ENCODE measurements around the gene DENND5A.
"Not testable (repeated sequence)": the region's sequence is repeated elsewhere in the genome, so short reads cannot be mapped to it uniquely, and the experiment has no call there.

DENND5A gene

DNA sequence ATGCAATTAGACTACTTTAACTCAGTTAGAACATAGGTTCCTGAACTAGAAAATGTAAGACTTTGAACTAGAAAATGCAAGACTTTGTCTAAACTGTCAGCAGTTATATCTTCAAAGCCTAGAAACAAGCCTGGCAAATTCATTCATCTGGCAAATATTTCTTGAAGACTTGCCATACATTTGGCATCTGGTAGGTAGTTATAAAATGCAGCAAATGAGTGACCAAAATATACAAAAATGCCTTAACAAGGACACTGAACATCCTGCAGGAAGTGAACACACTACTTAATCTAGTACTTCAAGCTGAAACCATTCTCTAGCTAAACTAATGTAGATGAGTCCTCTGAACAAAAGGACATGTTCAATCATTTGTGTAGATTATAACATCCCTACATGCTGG is 89.0 kb downstream of the DENND5A start:
- no peak for DNase-seq (ENCODE audit: low read depth in 2 of 2)

DNA sequence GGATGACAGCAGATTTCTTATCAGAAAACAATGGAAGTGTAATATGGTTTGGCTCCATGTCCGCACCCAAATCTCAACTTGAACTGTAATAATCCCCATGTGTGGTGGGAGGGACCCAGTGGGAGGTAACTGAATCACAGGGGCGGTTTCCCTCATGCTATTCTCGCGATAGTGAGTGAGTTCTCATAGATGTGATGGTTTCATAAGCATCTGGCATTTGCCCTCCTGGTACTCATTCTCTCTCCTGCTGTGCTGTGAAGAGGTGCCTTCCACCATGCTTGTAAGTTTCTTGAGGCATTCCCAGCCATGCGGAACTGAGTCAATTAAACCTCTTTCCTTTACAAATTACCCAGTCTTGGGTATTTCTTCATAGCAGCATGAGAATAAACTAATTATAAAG is 92.8 kb downstream of the DENND5A start:
- DNase-seq (ENCODE audit: low read depth in 2 of 2), result no peak

DNA sequence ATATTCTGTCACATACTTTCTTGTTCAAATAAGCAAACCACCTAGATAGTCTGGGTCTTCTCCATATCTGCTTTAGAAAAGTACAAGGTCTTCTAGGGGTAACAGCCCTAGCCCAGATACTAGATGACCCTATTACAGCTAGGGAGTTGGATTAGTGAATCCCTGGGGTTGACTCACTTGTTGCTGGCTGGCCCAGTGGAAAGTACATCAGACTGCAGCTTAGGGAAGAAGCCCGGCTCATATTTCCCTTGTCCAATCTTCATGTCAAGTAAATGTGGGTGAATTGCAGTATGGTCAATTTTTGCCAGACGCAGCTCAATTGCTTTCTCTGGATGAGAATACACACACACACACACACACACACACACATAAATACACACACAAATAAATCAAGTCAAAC is 94.7 kb downstream of the DENND5A start:
- DNase-seq (ENCODE audit: low read depth in 2 of 2), result no peak

DNA sequence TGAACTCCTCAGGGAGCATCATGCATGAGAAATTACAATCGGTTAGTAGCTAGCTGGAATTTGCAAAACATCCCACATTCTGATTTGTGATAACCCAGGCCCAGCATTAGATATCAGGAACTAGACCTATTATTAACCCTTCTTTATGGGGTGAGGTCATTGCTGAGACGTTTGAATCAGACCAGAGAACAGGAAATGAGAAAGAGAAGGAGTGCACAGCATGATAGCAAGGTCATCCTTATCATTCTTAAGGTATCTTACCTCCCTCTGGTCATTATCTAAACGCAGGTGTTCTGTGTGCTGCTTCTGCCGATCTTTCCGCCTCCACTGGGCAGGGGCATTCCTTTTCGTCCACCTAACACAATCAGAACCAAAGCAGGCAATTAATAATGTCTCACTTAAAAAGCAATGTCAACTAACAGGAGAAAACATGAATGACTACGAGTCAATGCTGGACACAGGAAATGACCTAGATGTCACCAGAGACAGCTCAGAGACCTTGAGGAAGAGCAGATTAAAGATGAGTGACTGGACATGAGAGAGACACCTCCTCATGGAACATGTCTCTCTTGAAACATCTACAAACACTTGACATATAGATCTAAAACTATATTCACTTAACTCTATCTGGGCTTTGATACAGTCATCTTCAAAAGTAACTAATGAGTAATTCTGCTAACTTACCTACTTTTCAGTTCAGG is 95.4 kb downstream of the DENND5A start:
- DNase-seq (ENCODE audit: low read depth in 2 of 2), result no peak

DNA sequence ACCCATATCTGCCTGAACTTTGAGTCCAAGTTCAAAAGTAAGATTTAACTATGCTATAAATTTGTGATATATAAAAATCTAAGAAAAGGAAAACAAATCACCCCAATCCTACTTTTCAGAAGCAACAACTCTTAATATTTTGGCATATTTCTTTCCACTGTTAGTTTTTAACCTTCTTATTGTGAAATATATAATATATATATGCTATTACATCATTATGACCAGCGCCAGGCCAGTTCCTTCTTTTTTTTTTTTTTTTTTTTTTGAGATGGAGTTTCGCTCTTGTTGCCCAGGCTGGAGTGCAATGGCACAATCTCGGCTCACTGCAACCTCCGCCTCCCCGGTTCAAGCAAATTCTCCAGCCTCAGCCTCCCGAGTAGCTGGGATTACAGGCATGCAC is 103.2 kb downstream of the DENND5A start:
- DNase-seq (ENCODE audit: low read depth in 2 of 2), result not testable (repeated sequence)

DNA sequence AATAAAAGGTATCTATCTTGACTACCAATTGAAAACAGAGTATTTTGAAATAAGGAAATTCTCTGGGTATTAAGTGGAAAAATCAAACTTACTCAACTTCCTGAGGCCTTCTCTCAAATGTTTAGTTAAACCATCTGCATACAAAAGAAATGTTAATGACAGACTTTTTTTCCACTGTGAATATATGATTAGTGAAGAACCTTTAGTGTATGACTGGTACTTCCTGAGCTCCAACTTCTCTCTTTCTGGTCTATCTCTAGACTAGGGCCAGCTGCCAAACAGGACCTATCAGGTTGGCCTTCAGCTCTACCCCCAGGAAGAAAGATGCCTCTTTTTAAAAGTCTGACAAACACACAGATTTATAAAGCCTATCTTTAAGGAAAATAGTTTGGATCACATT is 105.0 kb downstream of the DENND5A start:
- no peak for DNase-seq (ENCODE audit: low read depth in 2 of 2)

DNA sequence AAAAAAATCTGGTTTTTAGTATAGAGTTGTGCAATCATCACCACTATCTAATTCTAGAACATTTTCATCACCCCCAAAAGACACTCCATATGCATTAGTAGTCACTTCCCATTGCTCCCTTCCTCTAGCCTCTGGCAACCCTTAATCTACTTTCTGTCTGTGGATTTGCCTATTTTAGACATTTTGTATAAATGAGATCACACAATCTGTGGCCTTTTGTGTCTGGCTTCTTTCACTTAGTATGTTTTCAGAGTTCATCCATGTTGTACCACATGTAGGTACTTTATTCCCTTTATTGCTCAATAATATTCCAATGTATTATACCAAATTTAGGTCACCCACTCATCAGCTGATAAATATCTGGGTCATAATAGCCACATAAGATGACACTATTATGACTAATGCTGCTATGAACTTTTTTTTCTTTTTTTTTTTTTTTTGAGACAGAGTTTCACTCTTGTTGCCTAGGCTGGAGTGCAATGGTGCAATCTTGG is 106.2 kb downstream of the DENND5A start:
- DNase-seq (ENCODE audit: low read depth in 2 of 2), result no peak

DNA sequence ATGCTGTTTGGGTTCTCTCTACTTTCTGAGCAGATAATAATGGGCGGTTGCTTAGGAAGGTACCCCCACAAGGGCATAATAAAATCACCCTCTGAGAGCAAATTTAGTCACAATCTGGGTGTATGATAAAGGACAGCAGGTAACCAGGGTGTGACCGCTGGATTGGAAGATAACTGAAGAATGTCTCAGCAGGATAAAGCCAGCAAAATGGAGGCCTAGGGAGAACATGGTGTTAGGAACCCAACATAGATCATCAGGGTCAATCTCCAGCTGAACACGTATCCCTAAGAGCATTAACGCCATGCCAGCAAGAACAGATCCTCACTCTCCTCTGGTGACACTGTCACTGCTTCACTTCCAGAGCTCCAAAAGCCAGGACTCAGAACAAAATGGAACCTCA is 109.2 kb downstream of the DENND5A start:
- no peak for DNase-seq (ENCODE audit: low read depth in 2 of 2)

DNA sequence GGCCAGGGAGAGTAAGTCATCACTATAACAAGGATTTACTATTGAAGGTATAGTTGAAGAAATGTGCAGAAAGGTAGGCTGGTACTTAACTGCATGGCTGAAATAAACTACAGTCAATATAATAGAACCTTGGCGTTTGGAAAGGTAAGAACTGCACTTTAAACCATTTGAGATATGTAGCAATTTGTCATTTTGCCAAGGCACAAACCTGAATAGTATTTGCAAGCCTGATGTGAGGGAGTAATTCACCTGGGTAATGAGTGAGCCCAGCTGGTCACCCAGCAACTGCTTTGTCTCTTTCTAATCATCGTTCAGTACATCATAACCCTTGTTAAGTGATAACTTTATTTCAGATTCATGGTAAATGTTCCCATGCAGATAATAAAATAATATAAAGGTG is 111.5 kb downstream of the DENND5A start:
- no peak for DNase-seq (ENCODE audit: low read depth in 2 of 2)

DNA sequence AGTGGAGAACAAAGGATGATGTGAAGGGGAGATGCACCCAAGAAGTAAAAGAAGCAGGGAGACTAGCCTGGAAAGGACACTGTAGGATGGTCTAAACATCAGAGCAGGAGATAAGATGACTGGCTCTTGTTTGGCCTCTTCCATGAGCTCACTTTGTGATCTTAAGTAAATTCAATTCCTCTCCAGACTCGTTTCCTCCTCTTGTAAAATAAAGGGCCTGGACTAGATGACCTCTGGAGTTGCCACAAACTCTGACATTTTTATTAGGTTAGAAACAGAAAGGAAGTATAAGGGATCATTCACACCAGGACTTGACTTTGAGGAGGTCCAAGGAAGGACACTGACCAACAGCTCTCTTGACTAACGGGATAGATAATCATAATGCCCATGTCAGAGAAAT is 113.5 kb downstream of the DENND5A start:
- DNase-seq (ENCODE audit: low read depth in 2 of 2), result no peak

DNA sequence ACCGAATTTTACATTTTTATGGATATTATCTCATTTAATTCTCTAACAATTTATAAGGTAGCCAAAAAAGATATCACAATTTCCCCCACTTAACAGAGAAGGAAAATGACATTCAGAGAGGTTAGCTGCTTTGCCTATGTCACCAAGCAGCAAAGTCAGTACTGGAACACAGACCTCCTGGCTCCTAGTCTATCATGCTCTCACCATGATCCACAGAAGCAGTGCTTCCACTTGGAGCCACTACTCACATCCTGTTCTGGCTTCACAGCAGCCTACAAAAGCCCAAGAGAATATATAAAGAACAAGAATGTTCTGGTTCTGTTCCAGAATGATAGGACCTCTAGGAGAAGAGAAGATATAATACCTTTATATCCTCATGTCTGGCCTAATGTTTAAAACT is 114.2 kb downstream of the DENND5A start:
- DNase-seq (ENCODE audit: low read depth in 2 of 2), result no peak

DNA sequence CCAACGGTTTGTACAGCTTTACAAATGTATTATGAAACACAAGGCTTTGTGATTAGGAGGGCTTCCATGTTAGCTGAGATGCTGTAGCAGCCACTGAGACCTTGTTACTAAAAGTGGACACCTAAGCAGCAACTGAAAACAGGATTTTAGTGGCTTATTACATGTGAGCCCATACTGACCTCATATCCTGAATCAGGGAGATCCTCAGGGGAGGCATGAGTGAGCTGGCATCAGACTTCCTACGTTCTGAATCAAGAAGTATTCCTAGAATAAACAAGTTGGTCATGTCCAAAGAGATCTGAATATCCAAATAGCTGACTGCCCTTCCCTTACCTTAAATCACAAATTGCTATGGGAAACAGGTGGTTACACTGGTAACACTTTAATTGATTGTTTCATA is 114.6 kb downstream of the DENND5A start:
- no peak for DNase-seq (ENCODE audit: low read depth in 2 of 2)

DNA sequence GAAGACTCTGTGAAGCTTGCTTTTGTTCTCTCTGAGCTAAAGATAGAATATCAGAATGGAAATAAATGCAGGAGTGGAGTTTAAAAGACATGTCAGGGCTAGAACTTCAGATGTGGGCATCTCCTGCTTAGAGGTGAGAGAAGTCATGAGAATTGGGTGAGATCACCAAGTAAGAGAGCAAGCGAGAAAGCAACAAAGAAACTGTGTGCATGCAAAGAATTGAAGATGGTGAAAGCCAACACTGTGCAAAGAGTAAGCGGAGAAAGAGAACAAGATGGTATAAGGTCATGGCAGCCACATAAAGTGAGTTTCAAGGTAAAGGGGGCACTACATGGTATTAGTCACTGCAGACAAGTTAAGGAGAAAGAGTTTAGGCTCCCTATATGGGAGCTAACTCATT is 116.4 kb downstream of the DENND5A start:
- DNase-seq (ENCODE audit: low read depth in 2 of 2), result no peak

DNA sequence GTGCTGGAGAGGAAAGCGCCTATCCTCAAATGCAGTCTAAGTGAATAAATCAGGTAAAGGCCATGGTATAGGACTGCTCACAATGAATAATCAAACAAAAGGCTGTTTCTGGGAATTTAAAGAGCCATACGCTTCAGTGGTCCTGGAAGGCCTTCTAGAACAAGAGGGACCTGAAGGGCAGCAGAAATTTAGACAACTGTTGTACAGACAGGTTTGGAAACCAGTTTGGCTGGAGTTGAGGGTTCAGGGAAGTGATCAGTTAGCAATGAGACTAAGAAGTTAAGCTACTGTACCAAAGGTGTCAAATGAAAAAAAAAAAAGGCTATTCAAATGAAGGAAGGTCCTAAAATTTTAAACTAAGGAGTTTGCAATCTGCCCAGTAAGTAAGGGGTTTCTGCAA is 117.1 kb downstream of the DENND5A start:
- DNase-seq (ENCODE audit: low read depth in 2 of 2), result no peak

DNA sequence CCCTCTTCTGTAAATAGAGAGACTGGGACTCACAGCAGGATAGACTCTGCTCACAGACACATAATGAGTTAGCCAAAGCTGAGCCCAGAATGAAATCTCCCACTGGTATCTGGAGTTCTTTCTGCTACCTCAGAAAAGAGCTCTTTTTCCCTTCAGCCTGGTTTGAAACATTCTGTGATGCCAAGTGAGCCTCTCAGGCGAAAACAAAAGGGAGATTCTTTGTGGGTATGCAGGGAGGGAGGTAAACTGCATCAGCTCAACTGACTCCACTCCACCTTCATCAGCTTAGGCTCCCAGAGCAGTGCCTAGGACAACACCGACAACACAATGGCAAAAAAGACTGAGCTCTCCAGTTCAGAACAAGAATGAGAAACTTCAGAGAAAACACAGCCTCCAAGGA is 118.7 kb downstream of the DENND5A start:
- no peak for DNase-seq (ENCODE audit: low read depth in 2 of 2)

DNA sequence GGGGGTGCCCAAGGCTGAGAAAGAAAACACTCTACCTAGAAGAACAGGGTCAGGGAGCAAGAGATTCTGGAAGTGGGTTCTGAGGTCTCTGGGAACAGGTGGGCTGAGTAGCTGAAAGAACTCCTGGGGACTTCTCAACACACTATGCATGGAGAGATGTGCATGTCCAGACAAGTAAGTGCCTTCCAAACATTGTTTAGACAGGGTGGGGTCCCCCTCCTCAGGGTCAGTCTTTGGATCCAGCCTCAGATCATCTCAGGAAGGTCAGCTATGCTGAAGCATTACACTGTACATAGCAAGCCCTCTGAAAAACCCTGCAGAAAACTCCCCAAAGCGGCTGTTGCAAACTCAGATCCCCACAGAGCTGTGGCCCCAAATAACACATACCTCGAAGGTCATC is 119.9 kb downstream of the DENND5A start:
- DNase-seq (ENCODE audit: low read depth in 2 of 2), result no peak

DNA sequence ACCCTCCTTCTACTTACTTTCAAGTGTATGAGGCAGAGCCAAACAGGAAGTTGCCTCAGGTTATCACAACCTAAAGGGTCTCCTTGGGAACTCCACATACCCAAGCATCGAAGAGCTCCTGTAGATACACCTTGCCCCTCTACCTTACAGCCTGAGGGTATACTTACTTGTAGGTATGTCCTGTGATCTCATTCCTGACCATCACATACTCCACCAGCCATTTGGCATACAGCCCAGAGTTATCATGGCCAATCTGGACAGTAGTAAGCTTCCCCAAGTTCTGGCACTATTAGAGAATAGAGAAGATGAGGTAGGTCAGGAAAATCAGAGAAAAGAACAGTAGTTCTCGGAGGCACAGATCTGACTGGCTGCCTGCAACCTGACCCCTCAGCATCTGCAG is 120.3 kb downstream of the DENND5A start:
- DNase-seq (ENCODE audit: low read depth in 2 of 2), result no peak

DNA sequence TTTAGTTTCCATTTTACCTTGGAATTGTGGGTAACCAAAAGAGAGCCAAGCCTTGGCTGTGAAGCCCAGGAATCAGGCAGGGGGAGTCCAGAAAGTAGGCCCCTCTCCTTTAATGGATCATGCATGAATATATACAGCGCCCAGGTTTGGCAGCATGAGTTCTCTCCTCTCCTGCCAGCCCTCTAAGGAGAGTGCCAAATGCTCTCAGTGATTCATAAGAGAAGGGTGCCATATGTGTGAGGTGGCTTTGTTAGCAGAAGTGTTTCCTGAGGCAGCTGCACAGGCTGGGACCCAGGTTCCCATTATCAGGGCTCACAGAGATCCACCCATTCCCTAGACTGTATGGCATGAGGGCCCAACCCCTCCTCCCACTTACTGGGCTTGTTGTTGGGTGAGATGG is 121.4 kb downstream of the DENND5A start:
- no peak for DNase-seq (ENCODE audit: low read depth in 2 of 2)

DNA sequence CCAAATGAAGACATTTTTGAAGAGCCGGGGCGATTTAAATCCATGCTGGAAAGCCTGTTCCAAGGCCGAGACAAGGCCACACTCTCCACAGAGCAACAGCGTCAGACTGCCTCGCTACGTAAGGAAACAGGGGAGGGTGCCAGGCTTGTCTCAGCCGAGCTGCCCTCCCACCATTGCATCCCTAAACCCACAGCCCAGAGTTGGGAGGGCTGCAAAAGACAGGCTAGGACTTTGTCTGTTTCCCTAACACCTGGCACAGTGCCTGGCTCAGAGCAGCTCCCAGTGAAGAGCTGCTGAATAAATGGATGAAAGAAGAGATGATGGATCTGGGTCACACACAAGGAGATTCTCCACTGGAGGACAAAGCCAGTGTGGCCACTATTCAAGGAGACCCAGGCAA is 122.4 kb downstream of the DENND5A start:
- no peak for DNase-seq (ENCODE audit: low read depth in 2 of 2)

DNA sequence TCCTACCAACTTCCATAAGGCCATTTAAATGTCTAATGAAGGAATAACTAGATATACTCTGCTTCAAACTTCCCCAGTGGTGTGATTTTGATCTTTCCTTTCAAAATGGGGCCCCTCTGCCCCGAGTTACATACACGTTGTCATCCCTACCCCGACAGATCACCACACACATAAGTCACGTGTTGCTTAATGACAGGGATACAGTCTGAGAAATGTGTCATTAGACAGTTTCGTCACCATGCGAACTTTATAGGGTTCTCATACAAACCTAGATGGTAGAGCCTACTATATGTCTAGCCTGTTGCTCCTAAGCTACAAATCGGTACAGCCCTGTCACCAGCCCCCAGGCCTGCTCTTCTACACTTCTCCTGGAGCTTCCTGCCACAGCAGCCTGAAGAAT is 124.0 kb downstream of the DENND5A start:
- DNase-seq (ENCODE audit: low read depth in 2 of 2), result no peak

DNA sequence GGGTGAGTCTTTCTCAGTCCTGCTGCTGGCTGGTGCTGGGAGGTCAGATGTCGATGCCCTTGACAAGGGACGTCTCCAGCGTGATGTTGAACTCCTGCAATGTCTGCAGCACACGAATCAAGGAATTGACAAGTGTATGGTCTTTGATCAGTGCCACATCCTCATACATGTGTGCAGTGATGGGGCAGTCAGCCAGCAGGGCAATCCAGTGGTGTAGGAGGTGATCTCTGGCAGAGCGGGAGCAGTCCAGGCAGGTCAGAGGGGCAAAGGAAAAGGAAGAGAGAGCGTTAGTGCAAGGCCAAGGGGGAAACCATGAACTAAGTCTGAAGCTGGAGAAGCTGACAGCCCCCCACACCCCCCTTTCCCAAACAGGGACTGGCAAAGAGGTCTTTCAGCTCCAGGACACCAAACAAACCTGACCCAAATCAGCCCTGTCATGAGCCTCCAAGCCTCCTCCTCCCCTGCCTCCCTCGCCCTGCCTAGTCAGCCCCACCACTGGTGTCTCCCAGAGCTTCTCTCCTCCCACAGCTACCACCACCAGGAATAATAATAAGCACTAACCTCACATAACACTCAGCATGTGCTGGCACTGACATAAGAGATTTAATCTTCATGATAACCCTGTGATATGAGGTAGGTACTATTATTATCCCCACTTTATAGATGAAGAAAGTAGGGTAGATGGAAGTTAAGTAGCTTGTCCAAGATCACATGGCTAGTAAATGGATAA is 125.4 kb downstream of the DENND5A start:
- no peak for DNase-seq (ENCODE audit: low read depth in 2 of 2)

DNA sequence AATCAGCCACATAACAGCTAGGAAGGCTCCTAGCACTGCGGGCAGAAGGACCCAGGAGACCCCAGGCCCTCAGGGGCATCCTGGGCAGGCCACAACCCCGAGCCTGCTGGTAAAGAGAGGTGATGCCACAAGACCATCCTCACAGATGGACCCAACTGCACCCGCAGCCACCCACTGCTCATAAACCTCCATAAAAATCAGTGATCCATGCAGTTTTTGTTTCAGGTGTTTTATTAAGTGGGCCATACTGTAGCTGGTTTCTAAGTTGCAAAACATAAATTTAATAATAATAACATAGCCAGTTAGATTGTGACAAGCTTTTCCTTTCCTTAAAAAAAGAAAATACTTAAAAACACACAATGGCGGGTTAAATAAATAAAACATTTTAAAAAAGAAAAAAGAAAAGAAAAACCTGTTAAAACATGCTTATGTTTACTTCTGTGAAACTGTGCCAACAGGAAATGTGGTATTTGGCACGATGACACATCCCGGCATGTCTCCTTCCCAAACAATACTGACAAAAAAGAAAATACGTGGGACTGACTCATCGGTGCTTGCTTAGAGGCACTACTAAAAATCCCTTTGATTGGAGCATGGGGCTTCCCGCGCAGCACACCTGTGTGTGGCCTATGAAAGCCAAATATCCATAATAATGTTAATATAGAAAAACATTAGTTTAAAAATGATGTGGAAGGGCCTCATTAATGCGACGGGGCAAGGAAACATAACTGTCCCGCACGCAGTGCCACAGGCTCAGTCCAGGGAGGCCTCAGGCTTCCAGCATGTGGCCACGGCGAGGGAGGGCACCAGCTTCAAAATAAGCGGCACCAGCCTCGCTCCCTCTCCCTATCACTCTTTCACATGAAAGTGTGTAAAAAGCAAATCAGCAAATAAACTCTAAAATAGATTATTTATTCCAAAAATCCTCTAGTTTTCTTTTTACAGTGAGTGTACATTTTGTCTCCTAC is 126.3 kb downstream of the DENND5A start:
- no peak for DNase-seq (ENCODE audit: low read depth in 2 of 2)

DNA sequence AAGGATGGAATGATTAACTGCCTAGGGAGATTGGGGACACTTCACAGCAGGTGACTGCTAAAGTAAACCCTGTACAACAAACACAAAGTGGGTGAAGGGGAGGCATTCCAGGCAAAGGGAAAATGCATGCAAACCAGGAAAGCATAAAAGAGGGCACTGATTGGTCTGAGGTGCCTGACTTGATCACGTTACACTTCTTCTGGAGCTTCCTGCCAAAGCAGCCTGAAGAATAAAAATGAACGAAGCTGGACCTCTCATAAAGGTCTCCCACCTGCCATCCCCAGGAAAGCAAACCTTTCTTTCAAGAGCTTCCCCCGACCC is 127.1 kb downstream of the DENND5A start:
- no peak for DNase-seq (ENCODE audit: low read depth in 2 of 2)
